Dermis blood vessel endothelial cell (primary cell): ENCODE measurements around the gene ARHGAP10. TPM values are rescaled to one million over a fixed set of nuclear protein-coding genes. Genes with fewer than 3 reads are reported as not detected.
"Not testable (repeated sequence)": the region's sequence is repeated elsewhere in the genome, so short reads cannot be mapped to it uniquely, and the experiment has no call there.

Source experiments
- DNase-seq: peaks from one replicate; pipeline ENCODE4 v3.0.0; 2010
- total RNA-seq: library from RNA; depleted of rRNA; stranded (reverse); fragments of >200 nt; gene quantifications from 2 replicates; pipeline ENCODE4 v1.2.3, GENCODE V29; 2014

ARHGAP10 gene
- total RNA-seq, 1 donor from 2014 or later: 14.6 TPM

DNA sequence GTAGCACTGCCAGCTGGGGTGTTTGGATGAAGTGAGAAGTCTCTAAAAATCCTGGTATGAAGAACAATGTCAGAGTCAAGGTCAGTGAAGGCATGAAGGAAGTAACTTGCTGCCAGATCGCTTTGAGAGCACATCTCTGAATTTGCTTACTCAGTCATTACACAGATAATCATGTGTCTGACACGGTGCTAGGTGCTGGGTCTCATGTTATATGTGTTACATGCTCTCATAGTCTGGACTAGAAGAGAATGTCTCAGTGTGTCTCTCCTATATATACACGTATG lies 337.9 kb downstream of the ARHGAP10 start:
- no peak for DNase-seq

DNA sequence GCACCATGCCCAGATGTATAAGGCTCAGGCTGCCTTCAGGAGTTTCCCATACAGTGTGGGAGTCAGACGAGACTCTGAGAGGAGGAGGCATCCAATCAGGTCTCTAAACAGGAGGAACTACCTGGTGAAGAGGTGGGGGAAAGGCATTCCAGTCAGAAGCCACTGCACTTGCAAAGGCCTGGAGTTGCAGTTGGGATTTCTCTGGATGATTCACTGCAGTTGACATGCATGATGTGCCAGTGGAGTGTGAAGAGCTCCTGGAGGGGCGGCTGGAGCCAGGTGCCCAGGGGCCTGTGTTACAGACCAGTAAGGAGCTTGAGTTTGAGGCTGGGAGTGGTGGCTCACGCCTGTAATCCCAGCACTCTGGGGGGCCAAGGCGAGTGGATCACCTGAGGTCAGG lies 339.1 kb downstream of the ARHGAP10 start:
- no peak for DNase-seq

DNA sequence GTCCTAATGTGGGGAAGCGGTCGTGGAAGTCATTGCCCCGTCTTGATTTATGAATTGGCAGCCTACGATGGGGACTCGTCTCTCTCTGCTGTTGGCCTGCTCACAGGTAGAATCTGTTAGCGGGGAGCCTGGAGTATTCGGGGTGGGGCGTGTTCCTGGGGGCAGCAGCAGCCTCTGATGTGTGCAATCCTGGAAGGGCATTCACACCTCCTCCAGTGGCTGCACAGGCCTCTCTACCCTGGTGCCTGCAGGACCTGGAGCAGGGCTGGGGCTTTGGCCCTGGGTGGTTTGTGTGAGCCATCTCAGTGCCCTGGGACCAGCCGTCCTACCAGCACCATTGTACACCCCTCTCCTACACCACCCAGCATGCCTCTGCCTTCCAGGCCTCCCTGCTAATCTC lies 340.9 kb downstream of the ARHGAP10 start:
- DNase-seq: no peak

DNA sequence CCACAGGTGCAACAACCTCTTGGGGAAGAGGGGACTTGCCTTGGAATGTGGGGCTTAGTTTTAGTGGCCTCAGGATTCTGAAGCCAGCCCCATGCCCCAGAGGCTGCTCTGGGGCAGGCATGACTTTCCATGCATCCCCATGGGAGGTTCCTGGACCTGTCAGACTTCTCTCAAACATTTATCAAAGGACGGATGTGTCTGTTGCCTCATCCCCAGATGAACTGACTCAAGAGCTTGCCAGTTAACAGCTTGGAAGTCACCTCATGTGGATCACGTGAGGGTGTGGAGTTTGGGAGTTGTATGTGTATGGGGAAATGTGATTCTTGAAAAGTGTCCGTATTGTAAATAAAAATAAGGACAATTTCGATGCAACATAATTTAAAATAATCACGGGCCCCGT lies 341.5 kb downstream of the ARHGAP10 start:
- no peak for DNase-seq

DNA sequence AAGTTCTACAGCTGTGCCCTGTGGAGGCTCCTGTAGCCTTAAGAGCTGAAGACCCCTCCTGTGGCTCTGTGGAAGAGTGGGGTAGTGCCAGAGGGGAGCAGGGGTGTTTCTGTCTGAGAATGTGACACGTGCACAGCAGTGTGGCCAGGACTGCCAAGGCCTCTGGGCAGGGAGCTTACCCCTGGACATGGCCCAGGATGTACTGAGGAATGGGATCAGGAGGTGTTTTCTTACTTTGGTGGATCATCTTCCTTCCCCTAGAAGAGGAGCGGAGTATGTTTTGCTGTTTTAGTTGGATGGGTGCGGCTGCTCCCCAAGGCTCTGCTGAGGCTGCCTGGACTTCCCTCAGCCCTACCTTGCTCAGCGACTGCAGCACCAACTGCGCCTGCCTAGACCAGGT lies 342.6 kb downstream of the ARHGAP10 start:
- DNase-seq: no peak

DNA sequence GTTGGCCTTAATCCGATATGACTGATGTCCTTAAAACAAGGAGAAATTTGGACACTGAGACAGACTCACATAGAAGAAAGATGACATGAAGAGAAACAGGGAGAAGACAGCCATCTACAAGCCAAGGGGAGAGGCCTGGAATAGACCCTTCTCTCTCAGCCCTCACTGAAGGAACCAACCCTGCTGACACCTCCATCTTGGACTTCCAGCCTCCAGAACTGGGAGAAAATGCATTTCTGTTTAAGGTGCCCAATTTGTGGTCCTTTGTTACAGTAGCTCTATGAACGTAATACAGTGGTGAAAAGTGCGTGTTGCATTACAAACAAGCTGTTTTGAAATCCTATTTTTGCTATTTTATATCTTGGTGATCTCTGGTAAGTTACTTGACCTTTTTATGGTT lies 343.6 kb downstream of the ARHGAP10 start:
- DNase-seq: no peak

DNA sequence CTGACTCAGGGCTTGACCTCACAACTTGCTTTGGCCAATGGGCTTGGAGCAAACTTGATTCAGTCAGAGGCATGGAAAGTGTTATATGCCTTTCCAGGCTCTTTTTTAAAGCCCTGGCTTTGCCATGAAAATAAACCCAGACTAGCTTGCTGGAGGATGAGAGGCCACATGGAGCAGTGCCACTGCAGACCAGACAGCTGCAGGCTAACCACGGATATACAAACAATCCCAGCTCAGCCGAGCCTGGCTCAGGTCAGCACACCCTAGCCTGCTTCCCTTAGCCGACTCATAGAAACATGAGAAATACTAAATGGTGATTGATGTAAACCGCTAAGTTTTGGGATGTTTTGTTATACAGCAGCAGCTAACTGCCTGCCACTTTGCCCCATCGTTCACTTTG lies 345.1 kb downstream of the ARHGAP10 start:
- no peak for DNase-seq

DNA sequence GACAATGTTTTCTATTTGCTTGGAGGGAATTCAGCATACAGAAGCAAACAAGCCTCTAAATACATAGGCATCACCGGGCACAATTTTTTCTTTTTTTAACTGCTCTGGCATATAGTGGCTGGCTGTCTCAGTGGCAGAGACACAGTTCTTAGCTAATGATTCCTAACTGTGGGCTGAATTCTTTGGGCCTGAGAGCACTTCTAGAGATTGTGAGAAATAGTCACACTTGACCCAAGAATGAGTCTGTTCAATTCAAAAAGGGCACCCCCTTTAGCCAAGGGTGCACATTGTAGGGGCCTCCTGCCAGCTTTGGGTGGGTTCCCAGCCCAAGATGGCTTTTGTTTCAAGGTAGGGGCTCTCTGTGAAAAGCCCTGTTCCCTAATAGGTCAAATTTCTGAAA lies 345.7 kb downstream of the ARHGAP10 start:
- DNase-seq: no peak

DNA sequence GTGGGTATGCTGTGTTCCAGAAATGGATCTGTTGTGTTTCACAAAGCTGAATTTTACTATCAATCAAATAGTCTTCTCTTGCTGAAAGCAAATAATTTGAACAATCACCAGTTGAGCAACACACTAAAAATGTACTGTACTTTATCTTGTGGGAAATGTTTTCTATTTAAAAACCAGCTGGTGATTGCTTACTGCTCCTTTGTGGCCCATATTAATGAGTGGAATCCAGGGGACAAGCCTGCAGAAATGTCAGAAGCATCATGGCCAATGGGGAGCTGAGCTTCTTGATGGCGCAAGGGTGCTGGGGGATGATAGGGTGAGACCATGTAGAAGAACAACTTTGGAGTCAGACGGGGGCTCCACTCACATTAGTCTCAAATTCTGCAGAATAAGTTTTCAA lies 346.2 kb downstream of the ARHGAP10 start:
- DNase-seq: no peak

DNA sequence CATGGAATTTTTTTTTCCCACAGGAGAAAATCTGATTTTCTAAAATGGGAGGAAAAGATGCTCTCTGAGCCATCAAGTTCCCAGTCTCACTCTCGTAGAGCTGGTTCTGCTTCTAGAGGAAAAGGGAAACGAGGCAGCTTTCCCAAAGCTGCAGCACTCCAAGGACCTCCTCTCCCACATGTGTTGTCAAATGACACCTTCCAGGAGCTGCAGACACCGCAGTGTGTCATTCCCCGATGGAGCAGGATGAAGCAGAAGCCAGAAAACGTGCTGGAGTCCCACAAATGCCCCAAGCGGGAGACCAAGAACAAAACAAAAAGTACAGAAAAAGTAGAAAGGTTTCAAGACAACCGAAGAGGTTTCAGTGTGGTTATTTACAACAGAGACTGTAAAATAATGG lies 348.1 kb downstream of the ARHGAP10 start:
- DNase-seq: no peak

DNA sequence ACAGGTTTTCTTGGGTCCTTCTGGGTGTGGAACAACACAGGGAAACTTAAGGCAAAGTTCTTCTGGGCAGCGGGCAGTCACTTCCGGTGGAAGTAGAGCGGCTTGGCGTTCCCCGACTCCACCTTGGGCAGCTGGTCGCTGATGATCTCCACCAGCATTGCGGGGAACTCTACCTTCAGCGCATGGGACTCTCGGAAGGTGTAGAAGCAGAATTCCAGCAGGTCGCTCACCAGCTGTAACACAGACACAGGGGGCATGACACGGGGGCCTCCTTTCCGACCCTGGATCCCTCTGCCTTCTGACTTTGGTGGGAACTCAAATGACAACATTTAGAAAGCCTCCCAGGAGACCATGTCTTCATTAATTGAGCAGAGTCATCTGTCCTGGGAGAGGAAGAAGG lies 349.4 kb downstream of the ARHGAP10 start:
- DNase-seq: no peak

DNA sequence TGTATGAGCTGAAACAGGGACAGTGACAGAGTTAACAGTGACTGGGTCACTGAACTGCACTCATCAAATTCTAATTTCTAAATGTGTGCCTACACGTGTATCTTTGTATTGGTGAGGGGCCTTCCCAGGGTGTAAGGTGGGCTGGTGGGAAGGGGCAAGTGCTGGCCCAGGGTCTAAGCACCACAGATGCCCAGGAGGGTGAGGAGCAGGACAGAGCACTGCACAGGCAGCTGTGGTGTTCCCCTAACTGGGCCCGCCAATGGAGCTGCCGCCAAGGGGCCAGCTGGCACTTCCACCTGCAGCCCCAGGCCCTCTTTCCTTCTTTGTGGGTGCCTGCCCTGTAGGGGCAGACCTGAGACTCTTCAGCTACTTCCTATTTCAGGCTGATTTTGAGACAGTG lies 349.9 kb downstream of the ARHGAP10 start:
- DNase-seq: no peak

DNA sequence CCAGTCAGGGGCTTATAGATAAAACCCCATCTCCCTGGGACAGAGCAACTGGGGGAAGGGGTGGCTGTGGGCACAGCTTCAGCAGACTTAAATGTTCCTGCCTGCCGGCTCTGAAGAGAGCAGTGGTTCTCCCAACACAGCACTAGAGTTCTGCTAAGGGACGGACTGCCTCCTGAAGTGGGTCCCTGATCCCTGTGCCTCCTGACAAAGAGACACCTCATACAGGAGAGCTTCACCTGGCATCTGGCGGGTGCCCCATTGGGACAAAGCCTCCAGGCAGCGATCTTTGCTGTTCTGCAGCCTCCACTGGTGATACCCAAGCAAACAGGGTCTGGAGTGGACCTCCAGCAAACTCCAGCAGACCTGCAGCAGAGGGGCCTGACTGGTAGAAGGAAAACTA lies 351.2 kb downstream of the ARHGAP10 start:
- not testable (repeated sequence) for DNase-seq

DNA sequence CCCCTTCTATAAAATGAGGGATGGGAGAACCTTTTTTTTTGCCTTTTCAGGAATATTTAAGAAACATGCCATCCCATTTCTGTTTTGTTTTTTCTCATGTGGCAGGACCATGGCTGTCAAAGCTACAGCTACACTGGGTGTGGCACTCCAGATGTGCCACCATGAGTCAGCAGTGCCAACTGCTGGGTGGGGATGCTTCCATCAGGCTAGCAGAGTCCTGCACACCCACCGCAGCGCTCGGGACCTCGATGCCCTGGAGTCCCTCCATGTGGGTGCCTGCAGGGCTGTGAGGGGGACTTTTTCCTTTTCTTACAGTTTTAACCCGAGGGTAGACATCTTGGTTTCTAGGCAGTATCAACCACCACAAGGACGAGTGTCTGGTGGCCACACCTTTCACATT lies 357.7 kb downstream of the ARHGAP10 start:
- DNase-seq: no peak

DNA sequence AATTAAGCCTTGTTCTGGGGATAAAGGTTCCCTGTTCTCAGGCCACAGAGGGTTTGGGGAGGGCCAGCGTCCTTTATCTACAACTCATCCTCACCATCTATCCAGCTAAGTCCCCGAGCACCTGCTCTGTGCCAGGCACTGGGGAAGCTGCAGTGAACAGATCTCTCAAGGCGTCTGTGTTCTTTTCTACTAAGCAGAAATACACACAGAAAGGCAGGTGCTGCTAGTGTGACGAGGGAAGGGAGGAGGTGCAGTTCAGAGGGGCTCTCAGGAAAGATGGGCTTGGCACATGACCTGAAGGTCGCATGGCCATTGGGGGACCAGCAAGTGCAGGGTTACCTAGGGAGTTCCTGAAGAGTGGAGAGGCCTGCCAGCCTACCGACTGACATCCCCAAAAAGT lies 358.1 kb downstream of the ARHGAP10 start:
- DNase-seq: no peak

DNA sequence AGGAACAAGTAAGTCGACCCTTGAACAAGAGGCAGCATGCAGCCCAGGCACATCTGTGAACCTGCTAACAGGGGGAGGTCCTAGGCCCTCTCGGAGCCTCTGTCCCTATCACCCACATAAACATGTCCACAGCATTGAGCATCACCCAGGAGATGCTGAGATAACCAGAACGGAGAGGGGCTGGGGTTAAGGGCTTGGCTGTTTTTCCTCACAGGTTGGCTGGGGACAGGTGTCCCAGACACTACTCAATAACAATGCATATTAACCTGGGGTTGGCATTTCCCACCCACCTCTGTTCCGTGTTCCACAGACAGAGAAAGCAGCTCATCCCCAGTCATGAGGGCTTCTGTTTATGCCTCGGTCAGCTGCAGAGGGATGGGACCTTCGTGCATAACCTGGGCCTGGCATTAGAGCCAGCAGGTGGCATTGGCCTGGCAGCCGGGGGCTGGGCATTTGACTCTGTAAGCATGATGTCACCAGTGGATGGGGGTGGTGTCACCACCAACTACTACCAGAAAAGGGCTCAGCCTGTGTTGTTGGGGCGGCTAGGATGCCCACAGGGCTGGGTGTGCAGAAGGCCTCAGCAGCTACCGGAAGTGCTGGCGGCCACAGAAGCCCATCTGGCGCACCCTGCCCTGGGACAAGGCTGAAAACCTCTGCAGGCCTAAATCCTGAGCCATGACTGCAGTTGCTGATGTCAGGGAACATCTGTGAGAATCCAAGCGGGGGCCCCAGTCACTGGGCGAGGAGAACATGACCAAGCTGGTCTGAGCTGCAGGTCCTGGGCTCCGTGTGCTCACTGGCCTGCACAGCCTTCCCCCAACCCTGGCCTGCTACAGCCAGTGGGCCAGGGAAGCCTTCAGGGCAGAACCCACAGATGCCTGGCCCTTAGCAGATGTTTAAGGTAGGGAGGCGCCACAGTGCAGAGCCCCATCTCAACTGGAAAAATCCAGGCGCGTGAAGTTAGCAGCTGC lies 358.9 kb downstream of the ARHGAP10 start:
- no peak for DNase-seq

DNA sequence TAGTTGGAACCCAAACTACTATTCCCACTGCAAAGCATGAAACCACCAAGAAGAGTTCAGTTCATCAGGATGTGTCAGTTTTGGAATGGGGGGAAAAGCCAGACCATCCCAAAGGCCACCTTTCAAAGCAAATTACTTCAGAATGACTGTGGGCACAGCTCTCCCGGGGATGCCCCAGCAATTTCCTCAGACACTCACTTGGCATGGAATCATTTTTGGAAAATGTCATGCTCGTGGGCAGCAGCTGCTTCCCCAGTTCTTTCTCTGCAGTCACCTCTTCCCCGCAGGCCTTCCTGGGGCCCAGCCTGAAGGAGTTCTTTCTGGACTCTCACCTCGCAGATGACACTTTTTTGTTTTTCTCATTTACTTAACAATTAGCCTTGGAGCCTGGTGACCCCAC lies 360.0 kb downstream of the ARHGAP10 start:
- DNase-seq: no peak

DNA sequence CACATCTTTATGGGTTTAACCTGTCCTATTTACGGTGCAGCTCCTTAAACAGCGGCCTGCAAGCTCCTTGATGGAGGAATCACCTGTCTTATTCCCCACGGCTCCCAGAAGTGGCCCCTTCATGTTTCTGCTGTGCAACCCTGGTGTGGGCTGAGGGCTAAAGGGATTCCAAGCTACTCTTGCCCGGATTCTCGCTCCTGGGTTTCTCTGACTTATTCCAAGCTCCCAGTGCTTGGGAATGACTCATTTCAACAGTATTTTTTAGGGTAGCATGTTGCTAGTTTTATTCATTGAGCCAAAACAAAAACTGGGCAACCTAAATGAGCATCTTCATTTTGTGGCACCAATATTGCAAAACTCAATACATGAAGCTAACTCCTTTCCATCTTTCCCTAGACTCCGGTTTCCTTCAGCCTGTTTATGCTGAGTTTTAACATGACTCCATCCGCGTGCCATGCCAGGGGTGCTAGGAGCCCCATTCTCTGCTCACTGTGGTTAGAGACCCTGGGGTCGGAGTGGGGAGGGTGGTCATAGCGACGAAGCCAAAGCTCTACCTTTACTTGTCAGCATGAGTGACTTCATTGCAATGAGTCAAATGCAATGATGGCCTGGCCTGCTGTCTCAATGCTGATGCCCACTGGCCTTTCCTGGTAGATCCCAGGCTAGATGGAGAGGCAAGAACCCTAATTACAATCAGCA lies 360.6 kb downstream of the ARHGAP10 start:
- no peak for DNase-seq

DNA sequence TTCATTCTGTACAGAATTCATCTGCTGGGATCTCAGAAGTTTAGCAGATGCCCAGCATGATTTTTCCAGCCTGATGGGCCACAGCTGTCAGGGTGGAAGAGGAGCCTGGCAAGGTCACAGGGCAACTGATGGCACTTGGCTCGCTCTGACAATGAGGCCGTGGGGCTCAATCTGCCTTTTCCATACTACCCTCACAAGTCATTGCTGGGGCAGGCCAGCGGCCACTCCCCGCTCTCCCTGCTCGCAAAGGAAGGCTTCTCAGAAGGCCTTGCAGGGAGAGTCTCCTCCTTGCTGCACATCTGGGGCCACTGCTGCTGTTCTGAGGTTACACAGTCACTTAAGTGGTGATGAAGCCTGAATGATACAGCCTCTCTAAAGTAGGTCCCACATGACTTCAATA lies 361.2 kb downstream of the ARHGAP10 start:
- DNase-seq: no peak

DNA sequence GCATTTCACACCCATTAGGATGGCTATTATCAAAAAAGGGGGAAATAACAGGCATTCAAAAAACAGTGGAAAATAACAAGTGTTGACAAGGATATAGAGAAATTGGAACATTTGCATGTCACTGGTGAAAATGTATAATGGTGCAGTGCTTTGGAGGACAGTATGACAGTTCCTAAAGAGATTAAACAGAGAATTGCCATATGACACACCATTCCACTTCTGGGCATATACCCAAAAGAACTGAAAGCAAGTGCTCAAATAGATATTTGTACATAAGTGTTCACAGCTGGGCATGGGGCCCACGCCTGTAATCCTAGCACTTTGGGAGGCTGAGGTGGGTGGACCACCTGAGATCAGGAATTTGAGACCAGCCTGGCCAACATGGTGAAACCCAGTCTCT lies 362.3 kb downstream of the ARHGAP10 start:
- DNase-seq: no peak

DNA sequence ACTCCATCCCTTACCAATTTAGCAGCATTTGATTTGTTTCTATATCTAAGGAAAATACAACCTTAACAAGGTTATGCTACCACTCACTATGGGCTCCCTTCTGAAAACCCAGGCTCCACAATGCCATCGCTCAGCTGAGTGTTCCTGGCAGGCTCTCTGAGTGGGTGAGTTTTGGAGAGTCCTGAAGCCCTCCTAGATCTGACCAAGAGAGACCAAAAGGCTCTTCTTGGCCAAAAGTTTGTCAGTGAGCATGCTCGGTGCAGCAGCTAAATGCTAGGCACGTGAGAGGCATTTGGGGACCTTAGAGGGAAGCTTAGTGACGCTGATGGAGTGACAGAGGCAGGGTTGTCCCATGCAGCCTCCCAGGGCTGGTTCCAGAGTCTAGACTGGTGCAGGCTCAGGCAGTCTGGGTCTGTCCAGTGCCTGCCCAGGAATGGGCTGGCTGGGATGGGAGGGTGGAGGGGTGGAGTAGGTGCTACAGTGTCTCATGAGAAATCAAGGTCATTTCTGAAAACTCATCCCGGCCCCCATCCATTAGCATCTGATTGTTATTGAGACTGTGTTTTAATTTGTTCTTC lies 363.5 kb downstream of the ARHGAP10 start:
- DNase-seq: no peak

DNA sequence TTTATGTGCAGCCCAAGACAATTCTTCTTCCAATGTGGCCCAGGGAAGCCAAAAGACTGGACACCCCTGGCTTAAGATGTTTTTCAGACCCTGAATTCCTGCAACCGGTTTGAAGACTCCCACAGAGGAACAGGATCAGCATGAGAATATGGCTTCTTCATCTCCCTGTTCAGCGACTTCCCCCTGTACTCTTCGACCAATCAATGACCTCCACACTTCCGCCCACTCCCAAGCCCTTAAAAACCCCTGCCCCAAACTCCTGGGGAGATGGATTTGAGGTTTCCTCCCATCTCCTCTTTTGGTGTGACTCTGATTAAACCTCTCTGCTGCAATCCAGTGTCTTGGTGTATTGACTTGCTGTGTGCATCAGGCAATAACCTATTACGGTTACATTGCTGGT lies 365.9 kb downstream of the ARHGAP10 start:
- DNase-seq: no peak

DNA sequence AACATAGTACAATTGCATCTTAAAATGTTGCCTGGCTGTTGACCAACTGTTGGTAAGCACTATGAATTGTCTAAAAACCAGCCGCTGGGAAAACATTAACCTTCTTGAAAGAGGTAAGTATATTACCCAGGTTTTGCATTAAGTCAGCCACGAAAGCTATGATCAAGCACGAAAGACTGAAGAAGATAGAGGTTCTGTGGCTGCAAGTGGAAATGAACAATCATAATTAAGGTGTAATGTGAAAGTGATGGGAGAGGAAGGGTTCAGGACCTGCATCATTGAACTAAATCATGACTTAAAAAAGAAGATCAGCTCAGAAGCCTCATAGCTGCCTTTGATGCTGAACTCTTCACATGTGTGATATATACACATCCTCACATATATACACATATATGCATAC lies 369.3 kb downstream of the ARHGAP10 start:
- no peak for DNase-seq

DNA sequence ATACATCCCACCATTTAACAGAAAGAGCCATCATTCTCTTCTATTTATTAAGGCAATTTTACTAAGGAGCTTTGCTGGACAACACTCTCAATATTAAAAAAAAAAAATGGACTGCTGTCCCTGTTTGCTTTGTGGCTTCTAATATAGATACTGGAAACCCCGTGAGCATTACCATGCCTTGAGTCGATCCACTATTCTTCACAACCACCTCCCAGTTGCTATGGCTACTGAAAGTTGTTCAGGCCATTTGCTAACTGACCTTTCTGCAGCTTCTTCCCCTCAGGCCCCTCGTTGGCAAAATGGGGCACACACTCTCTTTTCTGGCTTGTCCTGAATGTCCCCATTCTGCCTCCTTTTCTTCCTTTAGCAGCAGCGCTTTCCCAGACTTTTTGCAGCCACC lies 369.9 kb downstream of the ARHGAP10 start:
- DNase-seq: no peak
